ENCODE measurements around the gene FHAD1. TPM values are rescaled to one million over a fixed set of nuclear protein-coding genes. Genes with fewer than 3 reads are reported as not detected.
"Not testable (repeated sequence)": the region's sequence is repeated elsewhere in the genome, so short reads cannot be mapped to it uniquely, and the experiment has no call there.

FHAD1 gene
- total and polyA plus RNA-seq, 2 experiments from 2014 or later, result 0.13 to 0.68 TPM

DNA sequence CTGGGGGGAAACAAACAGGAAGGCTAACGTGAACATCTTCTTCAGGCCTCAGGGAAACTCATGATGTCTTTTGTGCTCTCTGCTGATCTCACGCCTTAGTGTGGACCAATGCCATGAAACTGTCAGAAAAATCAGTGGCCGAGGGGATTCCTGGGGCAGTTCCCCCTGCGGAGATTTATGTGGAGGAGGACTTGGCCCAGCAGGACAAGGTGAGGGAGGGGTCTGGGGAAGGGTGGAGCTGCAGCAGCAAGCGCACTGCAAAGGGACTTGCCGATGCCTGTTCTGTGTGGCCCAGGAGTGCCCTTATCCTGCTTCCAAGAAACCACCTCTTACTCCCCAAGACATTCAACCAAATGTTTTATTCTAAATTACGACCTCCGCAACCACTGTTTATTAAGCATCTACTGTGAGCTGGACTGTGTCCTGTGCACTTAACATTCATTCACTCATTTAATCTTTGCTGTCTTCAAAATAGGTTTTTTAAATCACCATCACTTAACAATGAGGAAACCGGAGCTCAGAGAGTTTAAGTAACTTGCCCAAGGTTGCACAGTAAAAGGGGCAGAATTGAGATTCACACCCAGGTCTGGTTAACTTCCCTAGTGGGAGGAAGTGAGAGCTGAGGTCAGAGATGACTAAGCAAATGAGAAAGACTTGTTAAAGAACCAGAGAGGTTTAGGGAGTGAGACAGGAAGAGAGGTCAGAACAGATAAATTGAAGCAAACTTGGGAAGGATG, 49.7 kb downstream of the FHAD1 start:
- Histone ChIP-seq H3K27me3 (no peaks in the 10 kb centered on the region), H3K4me3 (no peak overlapping the region), H2AFZ (no peak overlapping the region), H3K9me2 (replicated peaks; ENCODE audit: insufficient read depth) (no peaks in the 10 kb centered on the region), H3K36me3 (replicated peaks; ENCODE audit: insufficient read depth, low read depth) (no peaks in the 10 kb centered on the region), H3K27ac (no peak overlapping the region), H3K4me2 (no peak overlapping the region), H3K4me1 (ENCODE audit: insufficient read depth) (no peaks in the 10 kb centered on the region), H4K20me1 (ENCODE audit: insufficient read depth, poor library complexity, severe bottlenecking) (no peaks in the 10 kb centered on the region), H3K79me2 (no peaks in the 10 kb centered on the region), H3K9me3 (ENCODE audit: low read depth) (no peaks in the 10 kb centered on the region)
- DNase-seq (ENCODE audit: low spot score), result no peak
- TF ChIP-seq EZH2phosphoT487 (IDR thresholded peaks at IDR 0.05; ENCODE audit: low read depth, severe bottlenecking, unreplicated experiment) (no peak), EZH2 (IDR thresholded peaks at IDR 0.05; ENCODE audit: borderline replicate concordance) (no peak)
- TF ChIP-seq, protein P1, sequence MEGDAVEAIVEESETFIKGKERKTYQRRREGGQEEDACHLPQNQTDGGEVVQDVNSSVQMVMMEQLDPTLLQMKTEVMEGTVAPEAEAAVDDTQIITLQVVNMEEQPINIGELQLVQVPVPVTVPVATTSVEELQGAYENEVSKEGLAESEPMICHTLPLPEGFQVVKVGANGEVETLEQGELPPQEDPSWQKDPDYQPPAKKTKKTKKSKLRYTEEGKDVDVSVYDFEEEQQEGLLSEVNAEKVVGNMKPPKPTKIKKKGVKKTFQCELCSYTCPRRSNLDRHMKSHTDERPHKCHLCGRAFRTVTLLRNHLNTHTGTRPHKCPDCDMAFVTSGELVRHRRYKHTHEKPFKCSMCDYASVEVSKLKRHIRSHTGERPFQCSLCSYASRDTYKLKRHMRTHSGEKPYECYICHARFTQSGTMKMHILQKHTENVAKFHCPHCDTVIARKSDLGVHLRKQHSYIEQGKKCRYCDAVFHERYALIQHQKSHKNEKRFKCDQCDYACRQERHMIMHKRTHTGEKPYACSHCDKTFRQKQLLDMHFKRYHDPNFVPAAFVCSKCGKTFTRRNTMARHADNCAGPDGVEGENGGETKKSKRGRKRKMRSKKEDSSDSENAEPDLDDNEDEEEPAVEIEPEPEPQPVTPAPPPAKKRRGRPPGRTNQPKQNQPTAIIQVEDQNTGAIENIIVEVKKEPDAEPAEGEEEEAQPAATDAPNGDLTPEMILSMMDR (IDR thresholded peaks at IDR 0.05; ENCODE audit: poor library complexity), result no peak
- 82% methylated on average over 9 of the region's 9 CpGs for WGBS (ENCODE audit: low lambda C conversion rate, missing lambda C conversion rate)

DNA sequence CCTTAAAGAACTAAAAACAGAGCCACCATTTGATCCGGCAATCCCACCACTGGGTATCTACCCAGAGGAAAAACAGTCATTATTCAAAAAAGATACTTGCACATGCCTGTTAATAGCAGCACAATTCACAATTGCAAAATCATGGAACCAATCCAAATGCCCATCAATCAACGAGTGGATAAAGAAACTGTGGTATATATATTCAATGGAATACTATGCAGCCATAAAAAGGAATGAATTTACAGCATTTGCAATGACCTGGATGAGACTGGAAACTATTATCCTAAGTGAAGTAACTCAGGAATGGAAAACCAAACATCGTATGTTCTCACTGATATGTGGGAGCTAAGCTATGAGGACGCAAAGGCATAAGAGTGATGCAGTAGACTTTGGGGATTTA, 51.0 kb downstream of the FHAD1 start:
- not testable (repeated sequence) for H3K4me2 ChIP-seq; H3K4me3 ChIP-seq; H4K20me1 ChIP-seq (ENCODE audit: insufficient read depth, poor library complexity, severe bottlenecking); DNase-seq (ENCODE audit: low spot score); H3K36me3 ChIP-seq (replicated peaks; ENCODE audit: insufficient read depth, low read depth); H2AFZ ChIP-seq; H3K27ac ChIP-seq; H3K27me3 ChIP-seq; H3K9me3 ChIP-seq (ENCODE audit: low read depth); H3K79me2 ChIP-seq; H3K4me1 ChIP-seq (ENCODE audit: insufficient read depth); H3K9me2 ChIP-seq (replicated peaks; ENCODE audit: insufficient read depth)
- WGBS (ENCODE audit: low lambda C conversion rate, missing lambda C conversion rate), result 96% methylated on average over 4 of the region's 4 CpGs

DNA sequence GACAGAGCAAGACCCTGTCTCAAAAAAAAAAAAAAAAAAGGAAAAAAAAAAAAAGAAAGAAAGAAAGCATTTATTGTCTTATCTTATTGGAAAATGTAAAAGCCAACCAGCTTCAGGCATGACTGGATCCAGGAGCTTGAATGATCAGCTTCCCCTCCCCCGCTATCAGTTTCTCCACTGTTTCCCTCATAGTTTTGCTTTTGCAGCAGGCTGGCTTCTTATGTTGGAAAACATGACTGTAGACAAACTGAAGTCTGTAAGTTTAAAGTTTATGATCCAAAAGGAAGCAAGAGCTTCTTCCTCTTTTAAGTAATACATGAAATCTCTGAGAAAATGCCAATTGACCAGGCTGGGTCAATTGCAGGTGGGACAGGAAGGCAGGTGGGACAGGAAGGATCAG, 52.2 kb downstream of the FHAD1 start:
- Histone ChIP-seq H2AFZ (no peak overlapping the region), H4K20me1 (ENCODE audit: insufficient read depth, poor library complexity, severe bottlenecking) (no peaks in the 10 kb centered on the region), H3K4me3 (no peak overlapping the region), H3K79me2 (no peaks in the 10 kb centered on the region), H3K4me1 (ENCODE audit: insufficient read depth) (no peaks in the 10 kb centered on the region), H3K27me3 (no peaks in the 10 kb centered on the region), H3K9me2 (replicated peaks; ENCODE audit: insufficient read depth) (no peaks in the 10 kb centered on the region), H3K36me3 (replicated peaks; ENCODE audit: insufficient read depth, low read depth) (no peaks in the 10 kb centered on the region), H3K4me2 (no peak overlapping the region), H3K27ac (no peak overlapping the region), H3K9me3 (ENCODE audit: low read depth) (no peaks in the 10 kb centered on the region)
- WGBS (ENCODE audit: low lambda C conversion rate, missing lambda C conversion rate), result 88% methylated on average over 1 of the region's 1 CpG
- DNase-seq (ENCODE audit: low spot score), result no peak
- TF ChIP-seq, protein P1 (IDR thresholded peaks at IDR 0.05; ENCODE audit: poor library complexity), result no peak
- TF ChIP-seq EZH2 (IDR thresholded peaks at IDR 0.05; ENCODE audit: borderline replicate concordance) (no peak), EZH2phosphoT487 (IDR thresholded peaks at IDR 0.05; ENCODE audit: low read depth, severe bottlenecking, unreplicated experiment) (no peak)

DNA sequence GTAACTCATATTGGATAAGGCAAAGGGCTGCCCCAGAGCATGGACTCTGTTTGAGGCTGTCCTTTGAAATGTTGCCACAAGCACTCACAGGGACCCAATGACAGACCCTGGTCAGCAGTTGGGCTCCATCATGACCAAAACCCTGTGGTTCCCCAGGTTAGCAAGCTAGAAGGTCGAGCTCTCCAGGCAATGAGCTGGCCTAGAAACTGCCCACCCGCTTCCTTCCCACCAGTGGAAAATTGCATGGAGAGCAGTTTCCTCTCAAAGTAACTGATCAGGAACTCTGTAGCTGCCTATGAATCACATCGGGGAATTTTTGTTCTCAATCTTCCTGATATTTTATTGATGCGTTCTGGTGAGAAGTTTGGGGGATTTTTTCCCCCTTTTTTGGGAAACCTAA, 52.8 kb downstream of the FHAD1 start:
- H3K36me3 ChIP-seq (replicated peaks; ENCODE audit: insufficient read depth, low read depth), result no peaks in the 10 kb centered on the region
- no peaks in the 10 kb centered on the region for H3K9me2 ChIP-seq (replicated peaks; ENCODE audit: insufficient read depth)
- no peak overlapping the region for H3K4me2 ChIP-seq
- no peak overlapping the region for H2AFZ ChIP-seq
- H3K27ac ChIP-seq, result no peak overlapping the region
- H3K4me1 ChIP-seq (ENCODE audit: insufficient read depth), result no peaks in the 10 kb centered on the region
- no peaks in the 10 kb centered on the region for H3K9me3 ChIP-seq (ENCODE audit: low read depth)
- H3K79me2 ChIP-seq, result no peaks in the 10 kb centered on the region
- H4K20me1 ChIP-seq (ENCODE audit: insufficient read depth, poor library complexity, severe bottlenecking), result no peaks in the 10 kb centered on the region
- no peak overlapping the region for H3K4me3 ChIP-seq
- DNase-seq (ENCODE audit: low spot score), result no peak
- WGBS (ENCODE audit: low lambda C conversion rate, missing lambda C conversion rate), result 94% methylated on average over 4 of the region's 4 CpGs
- H3K27me3 ChIP-seq, result no peaks in the 10 kb centered on the region
- TF ChIP-seq, protein P1 (IDR thresholded peaks at IDR 0.05; ENCODE audit: poor library complexity), result no peak
- TF ChIP-seq EZH2phosphoT487 (IDR thresholded peaks at IDR 0.05; ENCODE audit: low read depth, severe bottlenecking, unreplicated experiment) (no peak), EZH2 (IDR thresholded peaks at IDR 0.05; ENCODE audit: borderline replicate concordance) (no peak)

All from hepatocyte (in vitro differentiated cells).